WTC11 (cell line): ENCODE measurements around the gene RPRD1B. TPM values are rescaled to one million over a fixed set of nuclear protein-coding genes. Genes with fewer than 3 reads are reported as not detected.
A peak's percentile ranks its signal among the peaks of the same experiment; 100 is the strongest.

ENCODE experiments used
- ATAC-seq: fragments of 200-7000 bp; cut with Tn5 transposase; 2 replicates; pipeline ENCODE4 v1.10.0; 2021; ENCODE audit warnings: mild to moderate bottlenecking, moderate library complexity
- CTCF ChIA-PET: fragments of 300-600 bp; sonication (Branson Sonifier 250); formaldehyde crosslinking; loops from one replicate; lab custom pipeline; 2021; ENCODE audit warnings: antibody characterized with exemption; lab: Charles Lee
- POLR2A ChIA-PET: fragments of 350-600 bp; sonication (Branson Sonifier 250); formaldehyde crosslinking; loops from one replicate; lab custom pipeline; 2021; ENCODE audit warnings: antibody characterized with exemption; lab: Charles Lee
- DNase-seq: peaks from one replicate; pipeline ENCODE4 v3.0.0; 2021; ENCODE audit warnings: low spot score
- H3K27ac Mint-ChIP-seq: 2 replicates; pipeline ENCODE4 v1.8.0; 2021; ENCODE audit warnings: mixed read lengths
- H3K27me3 Mint-ChIP-seq: 2 replicates; pipeline ENCODE4 v1.8.0; 2021; ENCODE audit warnings: low read depth, mild to moderate bottlenecking, moderate library complexity, mixed read lengths
- H3K36me3 Mint-ChIP-seq: 2 replicates; pipeline ENCODE4 v1.8.0; 2021; ENCODE audit warnings: mixed read lengths
- H3K4me1 Mint-ChIP-seq: 2 replicates; pipeline ENCODE4 v1.8.0; 2022; ENCODE audit warnings: mixed read lengths
- H3K4me3 Mint-ChIP-seq: 2 replicates; pipeline ENCODE4 v1.8.0; 2021; ENCODE audit warnings: mild to moderate bottlenecking, moderate library complexity, mixed read lengths
- H3K9me3 Mint-ChIP-seq: 2 replicates; pipeline ENCODE4 v1.8.0; 2021; ENCODE audit warnings: mixed read lengths
- CBFB ChIP-seq: sonication (generic); formaldehyde crosslinking; IDR thresholded peaks from 2 replicates; pipeline ENCODE4 v1.8.1; 2022; ENCODE audit warnings: mild to moderate bottlenecking, low read depth, missing genetic modification reagents
- ERG ChIP-seq: fragments of 250-450 bp; sonication (Bioruptor Pico); IDR thresholded peaks from 2 replicates; pipeline ENCODE4 v1.8.0; 2021; ENCODE audit warnings: mild to moderate bottlenecking
- FOXK1 ChIP-seq: sonication (generic); formaldehyde crosslinking; IDR thresholded peaks from 2 replicates; pipeline ENCODE4 v1.8.0; 2022; ENCODE audit warnings: mild to moderate bottlenecking, moderate library complexity, missing genetic modification reagents
- IRF2 ChIP-seq: sonication (generic); formaldehyde crosslinking; IDR thresholded peaks from 2 replicates; pipeline ENCODE4 v1.8.0; 2022; ENCODE audit warnings: low read depth, missing genetic modification reagents, borderline replicate concordance
- JUN ChIP-seq: sonication (generic); formaldehyde crosslinking; IDR thresholded peaks from 2 replicates; pipeline ENCODE4 v1.8.0; 2023; ENCODE audit warnings: mild to moderate bottlenecking, missing genetic modification reagents
- MXD4 ChIP-seq: fragments of 250-450 bp; sonication (Bioruptor Pico); IDR thresholded peaks from 2 replicates; pipeline ENCODE4 v1.8.0; 2021; ENCODE audit warnings: mild to moderate bottlenecking, moderate library complexity, borderline replicate concordance
- NR2C2 ChIP-seq: sonication (generic); formaldehyde crosslinking; IDR thresholded peaks from 2 replicates; pipeline ENCODE4 v1.8.0; 2022; ENCODE audit warnings: mild to moderate bottlenecking, missing genetic modification reagents
- SMAD4 ChIP-seq: sonication (generic); formaldehyde crosslinking; IDR thresholded peaks from 2 replicates; pipeline ENCODE4 v1.8.0; 2022; ENCODE audit warnings: mild to moderate bottlenecking, missing genetic modification reagents
- SP1 ChIP-seq: sonication (generic); formaldehyde crosslinking; conservative IDR thresholded peaks from 2 replicates; pipeline ENCODE4 v1.8.1; 2022; ENCODE audit warnings: missing genetic modification reagents
- ZNF219 ChIP-seq: sonication (generic); formaldehyde crosslinking; IDR thresholded peaks from 2 replicates; pipeline ENCODE4 v1.8.0; 2023; ENCODE audit warnings: missing genetic modification reagents, mild to moderate bottlenecking, borderline replicate concordance
- ZNF232 ChIP-seq: sonication (generic); formaldehyde crosslinking; IDR thresholded peaks from 2 replicates; pipeline ENCODE4 v1.8.0; 2022; ENCODE audit warnings: mild to moderate bottlenecking, missing genetic modification reagents
- ZNF263 ChIP-seq: sonication (generic); formaldehyde crosslinking; IDR thresholded peaks from 2 replicates; pipeline ENCODE4 v1.8.1; 2022; ENCODE audit warnings: low read depth, mild to moderate bottlenecking, moderate library complexity, missing genetic modification reagents
- ZNF396 ChIP-seq: fragments of 250-450 bp; sonication (Bioruptor Pico); IDR thresholded peaks from 2 replicates; pipeline ENCODE4 v1.8.0; 2021; ENCODE audit warnings: mild to moderate bottlenecking, moderate library complexity, borderline replicate concordance
- total RNA-seq: library from RNA; stranded (reverse); gene quantifications from 3 replicates; pipeline ENCODE4 v1.2.3, GENCODE V29; 2021
- TF ChIP-seq, protein P1 (sequence below): sonication (generic); formaldehyde crosslinking; IDR thresholded peaks from 2 replicates; pipeline ENCODE4 v1.8.1; 2022; ENCODE audit warnings: low read depth, mild to moderate bottlenecking, moderate library complexity, missing genetic modification reagents, borderline replicate concordance
- TF ChIP-seq, protein P2 (sequence below): sonication (generic); formaldehyde crosslinking; conservative IDR thresholded peaks from 2 replicates; pipeline ENCODE4 v1.8.1; 2023; ENCODE audit warnings: mild to moderate bottlenecking, low read depth, missing genetic modification reagents, moderate library complexity
- TF ChIP-seq, protein P3 (sequence below): sonication (generic); formaldehyde crosslinking; IDR thresholded peaks from 2 replicates; pipeline ENCODE4 v1.8.1; 2023; ENCODE audit warnings: mild to moderate bottlenecking, moderate library complexity, missing genetic modification reagents
- TF ChIP-seq, protein P4 (sequence below): sonication (generic); formaldehyde crosslinking; IDR thresholded peaks from 2 replicates; pipeline ENCODE4 v1.8.1; 2023; ENCODE audit warnings: mild to moderate bottlenecking, missing genetic modification reagents

The RPRD1B gene
- total RNA-seq, 1 experiment from 2014 or later = 21.4 TPM

DNA sequence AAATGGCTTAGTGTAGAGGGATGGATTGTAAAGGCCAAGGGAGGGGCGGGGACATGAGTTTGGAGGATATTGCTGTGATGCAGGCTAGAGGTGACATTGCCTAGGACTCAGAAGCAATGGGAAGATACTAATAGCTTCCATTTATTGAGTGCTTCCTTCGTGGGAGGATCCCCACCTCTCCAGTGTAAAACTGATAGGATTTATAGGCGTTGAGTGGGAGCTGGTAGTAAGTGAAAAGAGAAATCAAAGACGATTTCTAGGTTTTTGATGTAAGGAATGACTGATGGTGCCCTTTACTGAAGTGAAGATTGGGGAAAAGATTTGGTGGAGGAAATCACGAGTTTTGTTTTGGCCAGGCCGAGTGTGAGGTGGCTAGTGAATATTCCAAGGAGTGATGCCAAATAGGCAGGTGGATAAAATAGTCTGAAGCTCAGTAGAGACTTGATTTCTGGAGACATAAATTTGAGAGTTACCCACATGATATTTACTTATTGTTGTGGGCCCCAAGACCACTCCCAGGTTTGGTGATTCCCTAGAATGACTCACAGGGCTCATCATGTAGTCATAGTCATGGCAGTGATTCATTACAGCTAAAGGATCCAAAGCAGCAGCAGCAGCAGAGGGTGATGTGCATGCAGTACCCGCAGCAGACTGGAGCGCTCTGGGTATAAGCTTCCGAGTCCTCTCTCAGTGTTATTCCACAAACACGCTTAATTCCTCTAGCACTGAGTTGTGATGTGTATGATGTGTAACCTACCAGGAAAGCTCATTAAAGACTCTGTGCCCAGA, 10.2 kb downstream of the RPRD1B start:
- no peaks in the 10 kb centered on the region for H3K9me3 Mint-ChIP-seq
- ChIA-PET POLR2A (interaction anchor here (1.5 kb wide), 1 partner anchor 10 kb away, joined by 6 read pairs; the partner anchor contains the start of genes RPRD1B and TTI1), CTCF (interaction anchor here (0.7 to 2.0 kb wide), 4 partner anchors 11 to 30 kb away, joined by 3 to 14 read pairs (median 4); no protein-coding TSS in a partner anchor)
- no peak for TF ChIP-seq ZNF263
- TF ChIP-seq SMAD4 (CRISPR knock-in tag) = no peak
- no peak for TF ChIP-seq ZNF232 (CRISPR knock-in tag)
- TF ChIP-seq, protein P1, sequence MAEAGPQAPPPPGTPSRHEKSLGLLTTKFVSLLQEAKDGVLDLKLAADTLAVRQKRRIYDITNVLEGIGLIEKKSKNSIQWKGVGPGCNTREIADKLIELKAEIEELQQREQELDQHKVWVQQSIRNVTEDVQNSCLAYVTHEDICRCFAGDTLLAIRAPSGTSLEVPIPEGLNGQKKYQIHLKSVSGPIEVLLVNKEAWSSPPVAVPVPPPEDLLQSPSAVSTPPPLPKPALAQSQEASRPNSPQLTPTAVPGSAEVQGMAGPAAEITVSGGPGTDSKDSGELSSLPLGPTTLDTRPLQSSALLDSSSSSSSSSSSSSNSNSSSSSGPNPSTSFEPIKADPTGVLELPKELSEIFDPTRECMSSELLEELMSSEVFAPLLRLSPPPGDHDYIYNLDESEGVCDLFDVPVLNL = no peak
- TF ChIP-seq ZNF219 (CRISPR knock-in tag) = no peak
- TF ChIP-seq SP1 (CRISPR knock-in tag) = no peak
- TF ChIP-seq, protein P2, sequence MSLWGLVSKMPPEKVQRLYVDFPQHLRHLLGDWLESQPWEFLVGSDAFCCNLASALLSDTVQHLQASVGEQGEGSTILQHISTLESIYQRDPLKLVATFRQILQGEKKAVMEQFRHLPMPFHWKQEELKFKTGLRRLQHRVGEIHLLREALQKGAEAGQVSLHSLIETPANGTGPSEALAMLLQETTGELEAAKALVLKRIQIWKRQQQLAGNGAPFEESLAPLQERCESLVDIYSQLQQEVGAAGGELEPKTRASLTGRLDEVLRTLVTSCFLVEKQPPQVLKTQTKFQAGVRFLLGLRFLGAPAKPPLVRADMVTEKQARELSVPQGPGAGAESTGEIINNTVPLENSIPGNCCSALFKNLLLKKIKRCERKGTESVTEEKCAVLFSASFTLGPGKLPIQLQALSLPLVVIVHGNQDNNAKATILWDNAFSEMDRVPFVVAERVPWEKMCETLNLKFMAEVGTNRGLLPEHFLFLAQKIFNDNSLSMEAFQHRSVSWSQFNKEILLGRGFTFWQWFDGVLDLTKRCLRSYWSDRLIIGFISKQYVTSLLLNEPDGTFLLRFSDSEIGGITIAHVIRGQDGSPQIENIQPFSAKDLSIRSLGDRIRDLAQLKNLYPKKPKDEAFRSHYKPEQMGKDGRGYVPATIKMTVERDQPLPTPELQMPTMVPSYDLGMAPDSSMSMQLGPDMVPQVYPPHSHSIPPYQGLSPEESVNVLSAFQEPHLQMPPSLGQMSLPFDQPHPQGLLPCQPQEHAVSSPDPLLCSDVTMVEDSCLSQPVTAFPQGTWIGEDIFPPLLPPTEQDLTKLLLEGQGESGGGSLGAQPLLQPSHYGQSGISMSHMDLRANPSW (CRISPR knock-in tag) = no peak
- TF ChIP-seq, protein P3, sequence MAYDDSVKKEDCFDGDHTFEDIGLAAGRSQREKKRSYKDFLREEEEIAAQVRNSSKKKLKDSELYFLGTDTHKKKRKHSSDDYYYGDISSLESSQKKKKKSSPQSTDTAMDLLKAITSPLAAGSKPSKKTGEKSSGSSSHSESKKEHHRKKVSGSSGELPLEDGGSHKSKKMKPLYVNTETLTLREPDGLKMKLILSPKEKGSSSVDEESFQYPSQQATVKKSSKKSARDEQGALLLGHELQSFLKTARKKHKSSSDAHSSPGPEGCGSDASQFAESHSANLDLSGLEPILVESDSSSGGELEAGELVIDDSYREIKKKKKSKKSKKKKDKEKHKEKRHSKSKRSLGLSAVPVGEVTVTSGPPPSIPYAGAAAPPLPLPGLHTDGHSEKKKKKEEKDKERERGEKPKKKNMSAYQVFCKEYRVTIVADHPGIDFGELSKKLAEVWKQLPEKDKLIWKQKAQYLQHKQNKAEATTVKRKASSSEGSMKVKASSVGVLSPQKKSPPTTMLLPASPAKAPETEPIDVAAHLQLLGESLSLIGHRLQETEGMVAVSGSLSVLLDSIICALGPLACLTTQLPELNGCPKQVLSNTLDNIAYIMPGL (CRISPR knock-in tag) = no peak
- TF ChIP-seq MXD4 (CRISPR knock-in tag) = no peak
- TF ChIP-seq, protein P4, sequence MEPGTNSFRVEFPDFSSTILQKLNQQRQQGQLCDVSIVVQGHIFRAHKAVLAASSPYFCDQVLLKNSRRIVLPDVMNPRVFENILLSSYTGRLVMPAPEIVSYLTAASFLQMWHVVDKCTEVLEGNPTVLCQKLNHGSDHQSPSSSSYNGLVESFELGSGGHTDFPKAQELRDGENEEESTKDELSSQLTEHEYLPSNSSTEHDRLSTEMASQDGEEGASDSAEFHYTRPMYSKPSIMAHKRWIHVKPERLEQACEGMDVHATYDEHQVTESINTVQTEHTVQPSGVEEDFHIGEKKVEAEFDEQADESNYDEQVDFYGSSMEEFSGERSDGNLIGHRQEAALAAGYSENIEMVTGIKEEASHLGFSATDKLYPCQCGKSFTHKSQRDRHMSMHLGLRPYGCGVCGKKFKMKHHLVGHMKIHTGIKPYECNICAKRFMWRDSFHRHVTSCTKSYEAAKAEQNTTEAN (CRISPR knock-in tag) = no peak
- no peak for TF ChIP-seq IRF2 (CRISPR knock-in tag)
- TF ChIP-seq FOXK1 (CRISPR knock-in tag) = no peak
- TF ChIP-seq ZNF396 (CRISPR knock-in tag) = no peak
- no peak for TF ChIP-seq JUN (CRISPR knock-in tag)
- TF ChIP-seq NR2C2 = no peak
- no peak for TF ChIP-seq CBFB (CRISPR knock-in tag)
- TF ChIP-seq ERG = no peak
- ATAC-seq (no peak), DNase-seq (no peak)
- H3K4me1 Mint-ChIP-seq = peaks cover 18% of the 10 kb centered on the region
- H3K27me3 Mint-ChIP-seq = no peaks in the 10 kb centered on the region
- no peak overlapping the region for H3K4me3 Mint-ChIP-seq
- H3K36me3 Mint-ChIP-seq = peaks cover 38% of the 10 kb centered on the region
- peak overlapping the region; percentile 17; the same call in 1 of the 2 replicates for H3K27ac Mint-ChIP-seq
